MM.1S (cell line): ENCODE results near the gene PTPRF.

ENCODE experiments used
- CTCF ChIP-seq: fragments of 300-600 bp; sonication (generic); IDR thresholded peaks from 2 replicates; pipeline ENCODE4 v1.5.1; 2016; ENCODE audit warnings: antibody characterized with exemption, low read length, mixed read lengths
- EZH2 ChIP-seq: fragments of 300-600 bp; sonication (generic); optimal IDR thresholded peaks from 2 replicates; pipeline ENCODE3; 2017; ENCODE audit warnings: low read depth, mild to moderate bottlenecking, antibody characterized with exemption, low read length, mixed read lengths
- EZH2phosphoT487 ChIP-seq: fragments of 300-600 bp; sonication (generic); IDR thresholded peaks from 2 replicates; pipeline ENCODE4 v1.6.1; 2018; ENCODE audit warnings: antibody characterized with exemption, low read length

GRCh38 chr1:43542527-43543458, 12.1 kb downstream of the PTPRF start:
- no peak for TF ChIP-seq CTCF
- no peak for TF ChIP-seq EZH2
- TF ChIP-seq EZH2phosphoT487 = no peak
